ENCODE measurements around the gene BST2. TPM values are rescaled to one million over a fixed set of nuclear protein-coding genes. Genes with fewer than 3 reads are reported as not detected.

The BST2 gene
- total and polyA plus RNA-seq, 9 of the 15 experiments (the other 6 are each of a cell fraction or from before 2014, with no cell fraction given): 11.2 to 232 (median 151) TPM

- TF ChIP-seq GTF3C2 (IDR thresholded peaks at IDR 0.05; ENCODE audit: borderline replicate concordance, extremely low read depth, insufficient read length): no peak
- no peak for TF ChIP-seq RUNX1 (IDR thresholded peaks at IDR 0.05; ENCODE audit: low read depth)
- no peak for TF ChIP-seq HBP1 (CRISPR knock-in tag; IDR thresholded peaks at IDR 0.05)
- TF ChIP-seq FOXA3 (CRISPR knock-in tag; conservative IDR thresholded peaks at IDR 0.05 in 1 of 2, IDR thresholded peaks at IDR 0.05 in 1 of 2): 0 out of 4 replicates have a peak, but pooled peaks of 1 of the 2 experiments have one; percentile 47
- no peak for TF ChIP-seq ZNF134 (CRISPR knock-in tag; conservative IDR thresholded peaks at IDR 0.05)
- peak in 1 of 2 experiments; percentile 39; a peak in 1 of 4 replicates for TF ChIP-seq MAZ (CRISPR knock-in tag; conservative IDR thresholded peaks at IDR 0.05 in 1 of 2, IDR thresholded peaks at IDR 0.05 in 1 of 2)
- peak; percentile 32; the same call in 1 of the 2 replicates for TF ChIP-seq RB1 (IDR thresholded peaks at IDR 0.05; ENCODE audit: low read depth)
- no peak for TF ChIP-seq ETS2 (tag; IDR thresholded peaks at IDR 0.05; ENCODE audit: borderline replicate concordance, poor library complexity, severe bottlenecking)
- no peak for TF ChIP-seq CBX5 (IDR thresholded peaks at IDR 0.05; ENCODE audit: borderline replicate concordance, low read depth)
- TF ChIP-seq PTRF (tag; IDR thresholded peaks at IDR 0.05): no peak
- no peak for TF ChIP-seq GATAD2B (IDR thresholded peaks at IDR 0.05; ENCODE audit: borderline replicate concordance)
- TF ChIP-seq ZNF274 (IDR thresholded peaks at IDR 0.05; ENCODE audit: borderline replicate concordance, low read depth, low read length): no peak
- TF ChIP-seq ILK (tag; IDR thresholded peaks at IDR 0.05; ENCODE audit: borderline replicate concordance, low read depth): no peak
Measured at GRCh38 chr19:17385878-17386611, 19.4 kb downstream of the BST2 start (continued).
